Measurements from ENCODE around the gene PRDX1.

The PRDX1 gene

DNA sequence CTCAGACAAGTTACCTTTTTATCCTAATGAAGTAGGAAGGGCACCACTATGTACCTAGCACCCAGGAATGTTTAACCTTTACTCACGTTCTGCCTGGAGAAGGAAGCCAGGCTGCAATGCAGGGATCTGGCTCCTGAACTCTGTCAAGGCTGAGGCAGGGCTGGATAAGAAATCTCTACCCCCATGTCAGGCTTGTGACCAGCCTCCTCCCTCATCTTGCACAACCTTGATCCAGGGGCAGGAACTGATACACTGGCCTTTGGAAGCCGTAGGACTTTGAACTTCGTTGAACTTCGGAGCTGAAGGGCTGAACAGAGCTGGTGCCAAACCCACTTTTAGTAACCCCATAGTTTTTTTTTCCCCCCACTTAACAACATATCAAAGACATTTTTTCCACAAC lies 20.9 kb upstream of the PRDX1 start:
- no peak overlapping the region for H3K4me3 ChIP-seq (ENCODE audit: low read depth, low read length)
- TF ChIP-seq, protein P1, sequence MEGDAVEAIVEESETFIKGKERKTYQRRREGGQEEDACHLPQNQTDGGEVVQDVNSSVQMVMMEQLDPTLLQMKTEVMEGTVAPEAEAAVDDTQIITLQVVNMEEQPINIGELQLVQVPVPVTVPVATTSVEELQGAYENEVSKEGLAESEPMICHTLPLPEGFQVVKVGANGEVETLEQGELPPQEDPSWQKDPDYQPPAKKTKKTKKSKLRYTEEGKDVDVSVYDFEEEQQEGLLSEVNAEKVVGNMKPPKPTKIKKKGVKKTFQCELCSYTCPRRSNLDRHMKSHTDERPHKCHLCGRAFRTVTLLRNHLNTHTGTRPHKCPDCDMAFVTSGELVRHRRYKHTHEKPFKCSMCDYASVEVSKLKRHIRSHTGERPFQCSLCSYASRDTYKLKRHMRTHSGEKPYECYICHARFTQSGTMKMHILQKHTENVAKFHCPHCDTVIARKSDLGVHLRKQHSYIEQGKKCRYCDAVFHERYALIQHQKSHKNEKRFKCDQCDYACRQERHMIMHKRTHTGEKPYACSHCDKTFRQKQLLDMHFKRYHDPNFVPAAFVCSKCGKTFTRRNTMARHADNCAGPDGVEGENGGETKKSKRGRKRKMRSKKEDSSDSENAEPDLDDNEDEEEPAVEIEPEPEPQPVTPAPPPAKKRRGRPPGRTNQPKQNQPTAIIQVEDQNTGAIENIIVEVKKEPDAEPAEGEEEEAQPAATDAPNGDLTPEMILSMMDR (IDR thresholded peaks at IDR 0.05; ENCODE audit: insufficient read depth, low read depth, low read length, missing control alignments), result no peak
- DNase-seq (ENCODE audit: low read depth), result no peak

GRCh38 chr1:45541193-45541592 lies 19.5 kb upstream of the PRDX1 start:
- H3K4me3 ChIP-seq (ENCODE audit: low read depth, low read length), result no peak overlapping the region
- TF ChIP-seq, protein P1 (IDR thresholded peaks at IDR 0.05; ENCODE audit: insufficient read depth, low read depth, low read length, missing control alignments), result no peak
- no peak for DNase-seq (ENCODE audit: low read depth)

DNA sequence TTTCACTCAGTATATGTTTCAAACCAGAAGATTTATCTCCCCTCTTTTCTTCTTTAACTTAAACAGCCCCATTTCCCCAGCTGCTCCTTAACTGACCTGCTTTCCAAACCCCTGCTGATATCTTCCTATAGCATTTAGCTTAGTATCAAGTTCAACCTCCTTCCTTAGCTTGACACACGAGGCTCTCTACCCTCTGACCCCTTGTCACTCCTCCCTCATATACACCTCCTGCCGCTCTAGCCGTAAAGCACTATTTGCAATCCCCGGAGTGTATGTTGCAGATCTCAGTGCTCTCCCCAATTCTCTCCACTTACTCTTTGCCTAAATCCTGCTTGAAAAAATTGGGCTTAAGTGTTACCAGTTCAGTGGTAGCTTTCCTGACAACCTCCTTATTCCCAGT lies 15.2 kb upstream of the PRDX1 start:
- TF ChIP-seq, protein P1 (IDR thresholded peaks at IDR 0.05; ENCODE audit: insufficient read depth, low read depth, low read length, missing control alignments), result no peak
- no peak for DNase-seq (ENCODE audit: low read depth)
- H3K4me3 ChIP-seq (ENCODE audit: low read depth, low read length), result no peak overlapping the region

DNA sequence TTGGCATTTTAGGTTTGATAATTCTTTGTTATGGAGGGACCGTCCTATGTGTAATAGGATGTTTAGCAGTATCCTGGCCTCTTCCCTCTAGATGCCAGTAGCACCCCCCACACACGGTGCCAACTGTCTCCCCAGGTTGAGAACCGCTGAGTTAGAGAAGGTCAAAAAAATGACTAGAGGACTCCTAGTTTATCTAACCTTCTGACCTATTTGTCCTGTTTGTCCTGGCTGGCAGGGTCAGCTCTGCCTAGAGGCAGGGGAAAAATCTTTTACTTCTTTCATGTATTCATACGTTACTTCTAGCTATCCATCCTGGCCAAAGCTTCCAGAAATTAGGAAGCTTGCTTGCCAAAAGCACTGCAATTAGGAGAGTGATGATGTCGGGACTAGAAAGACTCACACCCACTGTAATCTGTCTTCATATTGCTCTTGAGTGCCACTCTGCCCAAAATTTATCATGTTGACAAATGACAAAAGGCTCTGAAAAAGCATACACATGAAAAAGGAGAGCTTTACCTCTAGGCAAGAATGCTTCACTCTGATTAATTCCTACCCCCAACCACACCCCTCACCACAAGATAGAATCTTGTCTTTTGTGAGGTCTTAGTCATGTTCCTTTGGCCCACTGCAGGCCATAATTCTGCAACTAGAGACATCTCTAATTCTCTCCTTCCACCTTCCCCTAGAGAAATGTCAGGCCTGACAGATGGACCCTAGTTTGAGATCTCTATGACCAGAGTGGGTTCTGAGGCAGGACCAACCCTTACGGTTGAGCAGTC lies 14.5 kb upstream of the PRDX1 start:
- H3K4me3 ChIP-seq (ENCODE audit: low read depth, low read length), result no peak overlapping the region
- DNase-seq (ENCODE audit: low read depth), result no peak
- TF ChIP-seq, protein P1 (IDR thresholded peaks at IDR 0.05; ENCODE audit: insufficient read depth, low read depth, low read length, missing control alignments), result no peak

DNA sequence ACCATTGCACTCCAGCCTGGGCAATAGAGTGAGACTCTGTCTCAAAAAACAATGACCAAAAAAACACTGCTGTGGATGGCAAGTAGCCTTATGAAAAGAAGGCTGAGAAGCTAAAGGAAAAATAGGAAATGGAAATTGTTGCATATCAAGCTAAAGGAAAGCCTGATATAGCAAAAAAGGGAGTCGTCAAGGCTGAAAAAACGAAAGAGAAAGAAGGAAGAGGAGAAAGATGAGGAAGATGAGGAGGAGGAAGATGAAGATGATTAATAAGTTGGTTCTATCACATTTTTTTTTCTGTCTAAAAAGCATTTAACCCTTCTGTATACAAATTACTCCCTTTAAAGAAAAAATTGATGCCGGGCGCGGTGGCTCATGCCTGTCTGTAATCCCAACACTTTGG lies 10.2 kb upstream of the PRDX1 start:
- no peak for DNase-seq (ENCODE audit: low read depth)
- TF ChIP-seq, protein P1 (IDR thresholded peaks at IDR 0.05; ENCODE audit: insufficient read depth, low read depth, low read length, missing control alignments), result no peak
- H3K4me3 ChIP-seq (ENCODE audit: low read depth, low read length), result no peak overlapping the region

- no peak for DNase-seq (ENCODE audit: low read depth)
- H3K4me3 ChIP-seq (ENCODE audit: low read depth, low read length), result no peak overlapping the region
- TF ChIP-seq, protein P1 (IDR thresholded peaks at IDR 0.05; ENCODE audit: insufficient read depth, low read depth, low read length, missing control alignments), result no peak
Measured at GRCh38 chr1:45530632-45531135, 9.0 kb upstream of the PRDX1 start.
